Kidney epithelial cell (primary cell): ENCODE measurements around the gene EGFLAM. TPM values are rescaled to one million over a fixed set of nuclear protein-coding genes. Genes with fewer than 3 reads are reported as not detected.

ENCODE experiments used
- DNase-seq: peaks from one replicate; pipeline ENCODE4 v3.0.0-alpha.2; 2010; ENCODE audit warnings: low read depth
- H3K27me3 ChIP-seq: 2 replicates; pipeline ENCODE4 v1.6.0; 2011; ENCODE audit warnings: low read length; ENCODE audit not compliant: control insufficient read depth, insufficient read depth
- H3K36me3 ChIP-seq: 2 replicates; pipeline ENCODE4 v1.5.1; 2011; ENCODE audit warnings: low read length; ENCODE audit not compliant: control insufficient read depth, insufficient read depth
- H3K4me3 ChIP-seq: 2 replicates; pipeline ENCODE4 v1.5.1; 2011; ENCODE audit warnings: low read depth, mild to moderate bottlenecking, control low read depth, low read length
- CTCF ChIP-seq: IDR thresholded peaks from 2 replicates; pipeline ENCODE4 v1.5.1; 2011; ENCODE audit warnings: mild to moderate bottlenecking, moderate library complexity, low read length, control low read depth, inconsistent platforms; ENCODE audit not compliant: insufficient read depth, poor library complexity, severe bottlenecking
- total RNA-seq: library from RNA; depleted of rRNA; stranded (reverse); fragments of >200 nt; gene quantifications from 2 replicates; pipeline ENCODE4 v1.2.3, GENCODE V29; 2015

The EGFLAM gene
- total RNA-seq, 1 donor from 2014 or later, result 3.5 TPM

DNA sequence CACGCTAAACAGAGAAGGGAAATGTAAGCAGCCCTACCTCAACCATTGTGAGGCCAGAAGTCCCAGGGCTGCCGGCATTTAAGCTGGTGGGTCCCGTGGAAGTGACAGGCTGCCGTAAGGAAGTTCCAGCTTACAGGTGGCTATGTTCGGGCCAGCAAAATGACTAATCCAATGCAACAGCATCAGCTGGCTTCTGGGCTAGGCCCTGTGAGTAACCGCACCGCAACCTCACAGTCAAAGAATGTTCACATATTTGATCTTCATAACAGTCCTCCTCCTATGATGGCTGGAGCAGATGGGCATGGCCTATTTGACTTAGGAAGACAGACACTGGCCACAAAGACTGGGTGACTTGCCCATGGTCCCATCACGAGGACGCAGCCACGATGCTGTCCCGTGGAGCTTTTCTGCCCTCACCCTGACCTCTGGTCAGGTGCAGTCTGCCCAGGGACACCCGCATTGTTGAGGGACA is 209.9 kb downstream of the EGFLAM start:
- Histone ChIP-seq H3K27me3 (no peaks in the 10 kb centered on the region), H3K4me3 (no peak overlapping the region), H3K36me3 (no peaks in the 10 kb centered on the region)
- no peak for TF ChIP-seq CTCF
- peak; percentile 86 for DNase-seq

DNA sequence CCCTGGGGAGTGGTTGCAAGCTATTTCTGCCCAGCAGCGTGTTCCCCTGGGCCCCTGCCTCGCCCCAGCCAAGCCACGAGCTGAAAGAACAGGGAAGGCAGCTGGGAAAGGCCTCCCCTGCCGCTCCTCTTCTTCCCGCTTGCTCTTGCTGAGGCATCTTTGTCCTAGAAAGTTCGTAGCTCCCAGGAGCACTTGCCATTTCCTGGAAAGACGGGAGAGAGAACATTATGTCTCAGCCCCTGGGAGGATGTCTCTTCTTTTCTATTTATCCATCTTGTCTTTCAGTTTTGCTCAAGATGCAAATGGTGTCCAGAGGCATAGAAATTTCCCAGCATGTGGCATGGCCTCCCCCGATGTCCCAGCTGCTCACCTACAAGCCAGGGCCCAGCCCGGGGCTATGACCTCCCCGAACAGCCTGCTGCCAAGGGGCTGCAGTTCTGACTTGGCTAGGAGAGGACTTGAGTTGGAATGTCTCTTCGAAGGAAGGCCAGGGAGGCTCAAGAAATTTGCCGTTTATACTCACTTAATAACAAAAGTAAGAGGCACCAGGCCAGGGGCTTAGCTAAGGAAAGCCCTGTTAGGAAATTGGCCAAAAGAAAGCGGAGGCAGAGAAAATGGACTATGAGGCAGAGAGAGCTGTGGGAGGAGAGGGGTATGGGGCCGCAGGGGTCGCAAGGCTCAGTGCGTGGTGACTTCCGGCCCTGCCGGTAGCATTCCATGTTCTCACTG is 210.8 kb downstream of the EGFLAM start:
- no peak for DNase-seq
- H3K36me3 ChIP-seq, result no peaks in the 10 kb centered on the region
- no peak overlapping the region for H3K4me3 ChIP-seq
- no peaks in the 10 kb centered on the region for H3K27me3 ChIP-seq
- no peak for TF ChIP-seq CTCF

DNA sequence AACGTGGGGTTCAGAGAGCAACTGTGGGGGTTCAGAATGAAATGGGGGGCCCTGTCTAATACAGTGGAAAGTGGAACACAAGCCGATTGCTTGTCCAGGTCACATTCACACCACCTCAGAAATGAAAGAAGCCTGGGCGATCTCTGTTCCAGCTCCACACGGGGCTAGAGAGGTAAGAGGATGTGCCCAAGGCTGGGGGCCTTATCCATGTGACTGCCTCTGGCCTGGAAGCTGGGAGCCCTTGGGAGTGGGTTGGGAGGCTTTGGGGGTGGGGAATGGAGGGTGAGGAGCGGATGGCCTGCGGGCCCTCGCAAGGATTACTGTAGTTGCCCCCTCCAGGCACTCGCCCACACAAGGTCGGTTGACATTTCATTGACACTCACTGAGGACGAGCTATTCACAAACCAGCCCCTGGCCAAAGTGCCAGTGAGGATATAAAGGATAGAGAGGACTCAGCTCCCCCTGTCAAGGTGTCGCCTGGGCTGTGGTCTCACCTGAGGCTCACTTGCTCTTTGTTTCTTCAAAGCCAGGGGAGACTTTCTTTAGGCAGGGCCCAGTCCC is 211.4 kb downstream of the EGFLAM start:
- no peak for TF ChIP-seq CTCF
- Histone ChIP-seq H3K27me3 (no peaks in the 10 kb centered on the region), H3K36me3 (no peaks in the 10 kb centered on the region), H3K4me3 (no peak overlapping the region)
- DNase-seq, result no peak

- Histone ChIP-seq H3K36me3 (no peaks in the 10 kb centered on the region), H3K4me3 (no peak overlapping the region), H3K27me3 (no peaks in the 10 kb centered on the region)
- no peak for TF ChIP-seq CTCF
- DNase-seq, result no peak
These were observed 213.3 kb downstream of the EGFLAM start for GRCh38 chr5:38471709-38472108.

GRCh38 chr5:38472541-38472940 is 214.2 kb downstream of the EGFLAM start:
- H3K4me3 ChIP-seq, result no peak overlapping the region
- no peaks in the 10 kb centered on the region for H3K27me3 ChIP-seq
- no peak for TF ChIP-seq CTCF
- DNase-seq, result no peak
- H3K36me3 ChIP-seq, result no peaks in the 10 kb centered on the region

DNA sequence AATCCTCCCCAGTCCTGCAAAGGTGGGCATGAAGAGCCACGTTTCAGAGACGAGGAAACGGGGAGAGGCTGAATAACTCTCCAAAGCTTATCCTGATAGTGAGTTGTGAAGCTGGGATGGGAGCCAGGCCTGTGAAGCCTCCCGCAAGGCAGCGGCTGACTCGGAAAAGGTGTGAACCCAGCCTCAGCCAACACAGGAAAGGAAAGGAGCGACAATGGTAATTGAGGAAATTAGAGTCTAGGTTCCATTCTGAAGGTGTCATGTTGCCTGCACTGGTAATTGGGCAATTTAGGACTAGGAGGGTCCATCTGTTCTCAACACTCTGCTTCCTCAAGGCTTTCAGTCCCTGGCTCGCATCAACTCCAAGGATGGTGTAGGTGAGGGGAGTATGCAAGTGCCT is 214.6 kb downstream of the EGFLAM start:
- Histone ChIP-seq H3K36me3 (no peaks in the 10 kb centered on the region), H3K4me3 (no peak overlapping the region), H3K27me3 (no peaks in the 10 kb centered on the region)
- TF ChIP-seq CTCF, result no peak
- DNase-seq, result no peak
